Astrocyte (in vitro differentiated cells and primary cell): Measurements from ENCODE around the gene DISC1. TPM values are rescaled to one million over a fixed set of nuclear protein-coding genes. Genes with fewer than 3 reads are reported as not detected.

ENCODE experiments used
- DNase-seq: peaks from one replicate; pipeline ENCODE4 v3.0.0-alpha.2; 2010; ENCODE audit warnings: low read depth
- FAIRE-seq: peaks from 2 replicates; lab custom pipeline; 2011; peaks lifted over from hg19 to GRCh38; lab: Jason Lieb, UNC
- H2AFZ ChIP-seq: 2 replicates; pipeline ENCODE4 v1.6.0; 2012; ENCODE audit warnings: low read depth, low read length, inconsistent platforms
- H3K27ac ChIP-seq: 2 replicates; pipeline ENCODE4 v1.5.1; 2011; ENCODE audit warnings: low read depth, low read length, inconsistent platforms
- H3K27me3 ChIP-seq: 2 replicates; pipeline ENCODE4 v1.6.0; 2011; ENCODE audit warnings: low read length, inconsistent platforms; ENCODE audit not compliant: insufficient read depth
- H3K36me3 ChIP-seq: 2 replicates; pipeline ENCODE4 v1.5.1; 2011; ENCODE audit warnings: low read length, inconsistent platforms; ENCODE audit not compliant: insufficient read depth
- H3K4me1 ChIP-seq: 2 replicates; pipeline ENCODE4 v1.5.1; 2011; ENCODE audit warnings: low read length, inconsistent platforms; ENCODE audit not compliant: insufficient read depth
- H3K4me2 ChIP-seq: 2 replicates; pipeline ENCODE4 v1.6.0; 2012; ENCODE audit warnings: low read length, inconsistent platforms
- H3K4me3 ChIP-seq: 2 replicates; pipeline ENCODE4 v1.5.1; 2011; ENCODE audit warnings: low read depth, mild to moderate bottlenecking, low read length, inconsistent platforms; ENCODE audit not compliant: insufficient read depth
- H3K79me2 ChIP-seq: 2 replicates; pipeline ENCODE4 v1.6.0; 2012; ENCODE audit warnings: mild to moderate bottlenecking, low read length, inconsistent platforms; ENCODE audit not compliant: insufficient read depth
- H3K9ac ChIP-seq: 2 replicates; pipeline ENCODE4 v1.6.0; 2012; ENCODE audit warnings: mild to moderate bottlenecking, low read length, inconsistent platforms
- H3K9me3 ChIP-seq: 2 replicates; pipeline ENCODE4 v1.5.1; 2012; ENCODE audit warnings: low read depth, mild to moderate bottlenecking, low read length, inconsistent platforms; ENCODE audit not compliant: insufficient read depth
- H4K20me1 ChIP-seq: 2 replicates; pipeline ENCODE4 v1.6.0; 2012; ENCODE audit warnings: low read length, inconsistent platforms; ENCODE audit not compliant: insufficient read depth
- H3K27ac Mint-ChIP-seq: one replicate; pipeline ENCODE4 v1.8.0; 2021; ENCODE audit warnings: mild to moderate bottlenecking, mixed read lengths; ENCODE audit not compliant: unreplicated experiment
- H3K27me3 Mint-ChIP-seq: one replicate; pipeline ENCODE4 v1.8.0; 2021; ENCODE audit warnings: low read depth, mixed read lengths; ENCODE audit not compliant: unreplicated experiment
- H3K36me3 Mint-ChIP-seq: one replicate; pipeline ENCODE4 v1.8.0; 2021; ENCODE audit warnings: low read depth, mixed read lengths; ENCODE audit not compliant: unreplicated experiment
- H3K4me1 Mint-ChIP-seq: one replicate; pipeline ENCODE4 v1.8.0; 2021; ENCODE audit warnings: low read depth, mixed read lengths; ENCODE audit not compliant: unreplicated experiment
- H3K4me3 Mint-ChIP-seq: one replicate; pipeline ENCODE4 v1.8.0; 2021; ENCODE audit warnings: mild to moderate bottlenecking, moderate library complexity, mixed read lengths; ENCODE audit not compliant: unreplicated experiment
- H3K9me3 Mint-ChIP-seq: one replicate; pipeline ENCODE4 v1.8.0; 2021; ENCODE audit warnings: mild to moderate bottlenecking, mixed read lengths; ENCODE audit not compliant: unreplicated experiment
- CTCF ChIP-seq: IDR thresholded peaks from 2 replicates; pipeline ENCODE4 v1.5.1; 2011; ENCODE audit warnings: low read depth, mild to moderate bottlenecking, inconsistent platforms, low read length, moderate library complexity; ENCODE audit not compliant: insufficient read depth
- EZH2 ChIP-seq: IDR thresholded peaks from 2 replicates; pipeline ENCODE4 v1.6.1; 2012; ENCODE audit warnings: mild to moderate bottlenecking, low read length, inconsistent platforms; ENCODE audit not compliant: insufficient read depth
- total RNA-seq: library from RNA; stranded (reverse); gene quantifications from 2 replicates; pipeline ENCODE4 v1.2.1, GENCODE V29; 2021

The DISC1 gene
- total RNA-seq, 1 donor from 2014 or later = 9.1 TPM

DNA sequence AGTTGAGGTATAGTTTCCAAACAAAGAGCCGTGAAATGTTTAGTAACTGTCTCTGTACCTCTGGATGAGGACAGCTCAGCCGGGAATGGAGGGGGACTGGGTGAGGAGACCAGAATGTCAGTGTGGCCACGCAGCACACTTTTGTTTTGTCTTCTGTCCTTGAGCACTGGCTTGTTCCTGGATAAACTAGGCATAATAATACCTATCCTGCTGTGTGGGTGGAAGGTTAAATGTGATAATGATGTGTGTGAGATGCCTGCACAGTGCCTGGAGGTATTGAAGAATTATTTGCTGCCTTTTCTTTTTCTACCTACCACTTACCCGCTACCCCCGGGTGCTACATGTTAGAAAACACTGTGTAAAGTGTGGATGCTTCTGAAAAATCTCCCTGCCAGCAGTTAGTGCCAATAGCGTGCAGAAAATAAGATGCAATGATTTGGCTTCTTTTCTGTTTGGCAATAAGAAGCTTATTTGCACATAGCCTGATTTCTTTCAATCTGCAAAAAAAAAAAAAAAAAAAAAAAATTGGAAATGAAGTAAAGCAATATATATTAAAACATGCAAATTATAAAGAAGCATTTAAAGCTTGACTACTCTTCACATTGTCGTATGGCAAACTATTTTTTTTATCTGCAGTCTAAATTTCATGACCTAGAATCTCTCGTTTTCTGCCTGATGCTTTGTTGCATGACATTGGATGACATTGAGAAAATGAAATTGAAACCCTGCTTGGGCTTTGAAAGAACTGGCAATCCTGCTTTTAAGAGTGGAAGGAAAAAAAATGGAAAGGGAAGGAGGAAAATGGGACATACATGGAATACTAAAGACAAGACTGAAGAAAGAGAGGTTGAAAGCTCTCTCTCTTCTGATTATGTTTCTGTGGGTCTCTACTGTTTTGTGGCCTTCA, 89.5 kb downstream of the DISC1 start:
- Histone ChIP-seq H3K79me2 (no peaks in the 10 kb centered on the region), H3K9ac (no peak overlapping the region), H3K9me3 (no peaks in the 10 kb centered on the region), H3K4me3 (no peak overlapping the region), H3K27me3 (no peaks in the 10 kb centered on the region), H2AFZ (no peak overlapping the region), H3K36me3 (no peaks in the 10 kb centered on the region), H3K4me1 (no peaks in the 10 kb centered on the region), H4K20me1 (no peaks in the 10 kb centered on the region), H3K27ac (no peak overlapping the region), H3K4me2 (no peak overlapping the region)
- H3K36me3 Mint-ChIP-seq = peaks cover 14% of the 10 kb centered on the region
- H3K4me1 Mint-ChIP-seq = peaks cover 2% of the 10 kb centered on the region
- H3K27ac Mint-ChIP-seq = no peak overlapping the region
- FAIRE-seq = no peak
- TF ChIP-seq EZH2 (no peak), CTCF (no peak)
- no peak for DNase-seq
- H3K4me3 Mint-ChIP-seq = no peak overlapping the region
- no peaks in the 10 kb centered on the region for H3K27me3 Mint-ChIP-seq
- peaks cover 2% of the 10 kb centered on the region for H3K9me3 Mint-ChIP-seq

DNA sequence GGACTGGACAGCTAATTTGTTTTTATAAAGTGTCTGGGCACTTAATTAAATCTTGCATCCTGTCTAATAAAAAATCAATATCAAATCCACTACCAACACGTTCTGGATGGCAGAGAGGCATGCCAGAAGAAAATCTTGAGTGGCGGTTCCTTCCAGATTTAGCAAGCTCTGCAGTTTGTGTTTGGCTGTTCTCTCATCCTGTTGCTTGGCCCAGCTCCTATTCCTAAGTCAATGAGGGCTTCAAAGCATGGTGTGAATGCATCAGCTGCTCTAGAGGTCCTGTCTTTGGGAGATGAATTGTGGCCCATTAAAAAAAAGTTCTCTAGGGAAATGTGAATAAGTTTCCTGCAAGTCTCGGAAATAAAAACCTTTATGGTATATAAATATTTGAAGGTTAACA, 90.3 kb downstream of the DISC1 start:
- no peak overlapping the region for H3K27ac ChIP-seq
- no peaks in the 10 kb centered on the region for H3K27me3 ChIP-seq
- H3K4me3 Mint-ChIP-seq = no peak overlapping the region
- H3K9ac ChIP-seq = no peak overlapping the region
- FAIRE-seq (no peak), DNase-seq (no peak)
- TF ChIP-seq EZH2 = no peak
- TF ChIP-seq CTCF = no peak
- H3K27me3 Mint-ChIP-seq = no peaks in the 10 kb centered on the region
- no peaks in the 10 kb centered on the region for H3K4me1 ChIP-seq
- peaks cover 2% of the 10 kb centered on the region for H3K4me1 Mint-ChIP-seq
- H3K36me3 Mint-ChIP-seq = peaks cover 14% of the 10 kb centered on the region
- H3K4me2 ChIP-seq = no peak overlapping the region
- H3K9me3 ChIP-seq = no peaks in the 10 kb centered on the region
- no peak overlapping the region for H3K27ac Mint-ChIP-seq
- no peaks in the 10 kb centered on the region for H3K79me2 ChIP-seq
- H4K20me1 ChIP-seq = no peaks in the 10 kb centered on the region
- H3K36me3 ChIP-seq = no peaks in the 10 kb centered on the region
- no peak overlapping the region for H3K4me3 ChIP-seq
- H2AFZ ChIP-seq = no peak overlapping the region
- peaks cover 2% of the 10 kb centered on the region for H3K9me3 Mint-ChIP-seq
